IMR-90 (cell line): Measurements from ENCODE around the gene KIR3DL1. TPM values are rescaled to one million over a fixed set of nuclear protein-coding genes. Genes with fewer than 3 reads are reported as not detected.
"Not testable (repeated sequence)": the region's sequence is repeated elsewhere in the genome, so short reads cannot be mapped to it uniquely, and the experiment has no call there.

Experiments
- ATAC-seq: fragments of 200-7000 bp; cut with Tn5 transposase; 2 replicates; pipeline ENCODE4 v1.9.1; 2020; ENCODE audit warnings: low read depth, mild to moderate bottlenecking, moderate library complexity
- BruUV-seq: library from RNA; stranded (reverse); fragments of 400-500 nt; replicated peaks from 2 replicates; lab custom pipeline; 2021; lab: Mats Ljungman, UMichigan
- CTCF ChIA-PET: fragments of 300-600 bp; formaldehyde crosslinking; extraction: SDS; loops from one replicate; lab custom pipeline; 2021; ENCODE audit warnings: antibody characterized with exemption; lab: Yijun Ruan, JAX
- POLR2A ChIA-PET: fragments of 300-600 bp; sonication (Branson Sonifier 250); formaldehyde crosslinking; loops from one replicate; lab custom pipeline; 2022; ENCODE audit warnings: antibody characterized with exemption; ENCODE audit not compliant: unreplicated experiment; lab: Charles Lee
- DNase-seq: peaks from one replicate; pipeline ENCODE4 v3.0.0; 2013
- H2AFZ ChIP-seq: replicated peaks from 2 replicates; pipeline ENCODE3; 2013; ENCODE audit warnings: low read length, mild to moderate bottlenecking; ENCODE audit not compliant: poor library complexity
- H2AK5ac ChIP-seq: 2 replicates; pipeline ENCODE4 v1.6.1; 2013; ENCODE audit warnings: low read depth, low read length, inconsistent platforms
- H2AK9ac ChIP-seq: replicated peaks from 2 replicates; pipeline ENCODE3; 2013; ENCODE audit warnings: mild to moderate bottlenecking, low read depth, low read length, moderate library complexity; ENCODE audit not compliant: poor library complexity
- H2BK120ac ChIP-seq: 2 replicates; pipeline ENCODE4 v1.6.1; 2013; ENCODE audit warnings: low read depth, low read length, inconsistent platforms
- H2BK15ac ChIP-seq: 3 replicates; pipeline ENCODE4 v1.6.1; 2013; ENCODE audit warnings: low read depth, low read length, inconsistent platforms
- H2BK20ac ChIP-seq: 2 replicates; pipeline ENCODE4 v1.6.1; 2013; ENCODE audit warnings: low read depth, mild to moderate bottlenecking, inconsistent platforms, low read length, moderate library complexity
- H2BK5ac ChIP-seq: 2 replicates; pipeline ENCODE4 v1.6.1; 2013; ENCODE audit warnings: mild to moderate bottlenecking, low read depth, low read length, inconsistent platforms; ENCODE audit not compliant: poor library complexity, severe bottlenecking
- H3K14ac ChIP-seq: replicated peaks from 2 replicates; pipeline ENCODE4 v1.6.1; 2013; ENCODE audit warnings: low read depth, low read length, inconsistent platforms
- H3K18ac ChIP-seq: 2 replicates; pipeline ENCODE4 v1.6.1; 2013; ENCODE audit warnings: low read depth, low read length, control low read depth
- H3K23ac ChIP-seq: 2 replicates; pipeline ENCODE4 v1.6.1; 2013; ENCODE audit warnings: low read depth, low read length, inconsistent platforms
- H3K27ac ChIP-seq: 2 replicates; pipeline ENCODE4 v1.5.1; 2013; ENCODE audit warnings: mild to moderate bottlenecking, control low read depth, low read length; ENCODE audit not compliant: insufficient read depth
- H3K27me3 ChIP-seq: 2 replicates; pipeline ENCODE4 v1.6.1; 2013; ENCODE audit warnings: low read length; ENCODE audit not compliant: control insufficient read depth, insufficient read depth
- H3K36me3 ChIP-seq: 2 replicates; pipeline ENCODE4 v1.6.1; 2013; ENCODE audit warnings: low read length, mixed read lengths; ENCODE audit not compliant: control insufficient read depth, insufficient read depth
- H3K4ac ChIP-seq: 2 replicates; pipeline ENCODE4 v1.6.1; 2013; ENCODE audit warnings: low read depth, low read length, inconsistent platforms
- H3K4me1 ChIP-seq: 2 replicates; pipeline ENCODE4 v1.6.1; 2013; ENCODE audit warnings: low read length, mixed read lengths; ENCODE audit not compliant: control insufficient read depth, insufficient read depth
- H3K4me2 ChIP-seq: 2 replicates; pipeline ENCODE4 v1.6.1; 2013; ENCODE audit warnings: low read depth, mild to moderate bottlenecking, control low read depth, low read length, moderate library complexity
- H3K4me3 ChIP-seq: 2 replicates; pipeline ENCODE4 v1.5.1; 2013; ENCODE audit warnings: low read depth, mild to moderate bottlenecking, control low read depth, low read length, moderate library complexity; ENCODE audit not compliant: insufficient read depth
- H3K56ac ChIP-seq: 2 replicates; pipeline ENCODE4 v1.6.1; 2013; ENCODE audit warnings: low read length, inconsistent platforms; ENCODE audit not compliant: insufficient read depth; ENCODE audit errors: extremely low read depth
- H3K79me1 ChIP-seq, 2 experiments: 2 replicates each; pipeline ENCODE4 v1.6.1; 2013; ENCODE audit warnings: low read length in 2 of 2, inconsistent platforms in 1 of 2, low read depth in 1 of 2
- H3K9ac ChIP-seq: 2 replicates; pipeline ENCODE4 v1.6.1; 2013; ENCODE audit warnings: low read depth, low read length, control low read depth
- H3K9me1 ChIP-seq: 2 replicates; pipeline ENCODE4 v1.6.1; 2013; ENCODE audit warnings: low read length, inconsistent platforms; ENCODE audit not compliant: insufficient read depth
- H3K9me3 ChIP-seq: 2 replicates; pipeline ENCODE4 v1.6.1; 2013; ENCODE audit warnings: low read length; ENCODE audit not compliant: control insufficient read depth, insufficient read depth
- H4K20me1 ChIP-seq: 2 replicates; pipeline ENCODE4 v1.6.1; 2013; ENCODE audit warnings: low read length, inconsistent platforms; ENCODE audit not compliant: insufficient read depth
- H4K5ac ChIP-seq: 2 replicates; pipeline ENCODE4 v1.6.1; 2013; ENCODE audit warnings: mild to moderate bottlenecking, low read depth, low read length, control low read depth
- H4K8ac ChIP-seq, 2 experiments: 2 replicates each; pipeline ENCODE4 v1.6.1; 2013; ENCODE audit warnings: low read depth in 2 of 2, low read length in 2 of 2, control low read depth in 1 of 2, inconsistent platforms in 1 of 2
- H4K91ac ChIP-seq: 2 replicates; pipeline ENCODE4 v1.6.1; 2013; ENCODE audit warnings: low read depth, low read length, inconsistent platforms; ENCODE audit not compliant: insufficient read depth
- WGBS, 2 experiments: methylation state at CpG; one replicate each; pipeline versions ENCODE4 v1.1.5 to v1.1.7; 2013; ENCODE audit warnings: missing lambda C conversion rate in 2 of 2; ENCODE audit not compliant: insufficient read length in 1 of 2; ENCODE audit errors: extremely low coverage in 2 of 2; 5-methylcytosine and 5-hydroxymethylcytosine counted together
- dilution Hi-C: fragments of 300-500 bp; cut with HindIII; formaldehyde crosslinking; loops from one replicate; pipeline ENCODE4 v1.14.3; 2018; ENCODE audit warnings: low sequenced_read_pairs; ENCODE audit not compliant: unreplicated experiment
- in situ Hi-C: fragments of 300-500 bp; cut with MboI; formaldehyde crosslinking; loops from 3 replicates; pipeline ENCODE4 v1.14.3; 2019; ENCODE audit warnings: low sequenced_read_pairs, inconsistent platforms, mixed read lengths
- intact Hi-C: fragments of 100-400 bp; cut with micrococcal nuclease; formaldehyde crosslinking; loops from 2 replicates; pipeline ENCODE4 v1.10.0; 2022
- polyA plus RNA-seq, 3 experiments: library from polyadenylated mRNA; depleted of rRNA; stranded (reverse); fragments of >200 nt; gene quantifications; 2 replicates each; pipeline ENCODE4 v1.2.3, GENCODE V29; 2012; ENCODE audit warnings: low replicate concordance in 1 of 3
- total RNA-seq: library from RNA; depleted of rRNA; stranded (reverse); fragments of >200 nt; gene quantifications from 2 replicates; pipeline ENCODE4 v1.2.3, GENCODE V29; 2012

The KIR3DL1 gene
- total and polyA plus RNA-seq, 2 of the 4 experiments (the other 2 are of a cell fraction), result not detected

- DNase-seq, H3K27me3 ChIP-seq, H2BK20ac ChIP-seq, intact Hi-C loops, H3K9me1 ChIP-seq, dilution Hi-C loops, H3K4ac ChIP-seq, H3K79me1 ChIP-seq, H3K23ac ChIP-seq, H3K18ac ChIP-seq, H3K4me2 ChIP-seq, H3K4me3 ChIP-seq, H3K27ac ChIP-seq, in situ Hi-C loops, H3K14ac ChIP-seq, POLR2A ChIA-PET, H4K20me1 ChIP-seq, CTCF ChIA-PET, H2AK5ac ChIP-seq, H2BK5ac ChIP-seq, H3K56ac ChIP-seq, ATAC-seq, BruUV-seq, H4K5ac ChIP-seq, H3K4me1 ChIP-seq, H2AFZ ChIP-seq, H4K91ac ChIP-seq, H4K8ac ChIP-seq, H3K9ac ChIP-seq, H2AK9ac ChIP-seq, H2BK120ac ChIP-seq, H2BK15ac ChIP-seq, H3K36me3 ChIP-seq: not testable (repeated sequence)
- WGBS, 2 experiments, result 80% methylated on average over 1 of the region's 7 CpGs; no CpG with 5 or more reads in 1 of the 2 experiments
- H3K9me3 ChIP-seq, result peaks cover 10% of the 10 kb centered on the region; the same call in 1 of the 2 replicates
Measured at GRCh38 chr19:54825326-54825725, 9.1 kb downstream of the KIR3DL1 start.

GRCh38 chr19:54828064-54828463 is 11.8 kb downstream of the KIR3DL1 start:
- H2AK5ac ChIP-seq, H3K18ac ChIP-seq, DNase-seq, H3K27me3 ChIP-seq, H3K14ac ChIP-seq, dilution Hi-C loops, H4K5ac ChIP-seq, H4K91ac ChIP-seq, H3K23ac ChIP-seq, H2BK5ac ChIP-seq, H3K4ac ChIP-seq, H4K8ac ChIP-seq, H3K9me1 ChIP-seq, in situ Hi-C loops, H3K27ac ChIP-seq, POLR2A ChIA-PET, H3K56ac ChIP-seq, H2BK20ac ChIP-seq, H2AK9ac ChIP-seq, H3K79me1 ChIP-seq, intact Hi-C loops, H3K4me1 ChIP-seq, H3K4me3 ChIP-seq, H2BK15ac ChIP-seq, H4K20me1 ChIP-seq, H3K36me3 ChIP-seq, H3K9me3 ChIP-seq, H3K4me2 ChIP-seq, ATAC-seq, H3K9ac ChIP-seq, H2AFZ ChIP-seq, CTCF ChIA-PET, H2BK120ac ChIP-seq, BruUV-seq: not testable (repeated sequence)
- no CpG with 5 or more reads among the region's 8 CpGs for WGBS, 2 experiments
